ENCODE measurements around the gene PDE2A. TPM values are rescaled to one million over a fixed set of nuclear protein-coding genes. Genes with fewer than 3 reads are reported as not detected.
A peak's percentile ranks its signal among the peaks of the same experiment; 100 is the strongest.

The PDE2A gene
- total RNA-seq, 2 experiments from 2014 or later, result 0.83 TPM; not detected in 1

GRCh38 chr11:72627594-72628281, 46.5 kb downstream of the PDE2A start:
- no peak overlapping the region for H3K4me3 Mint-ChIP-seq
- DNase-seq (no peak), ATAC-seq (ENCODE audit: low read depth) (no peak)
- POLR2A ChIA-PET, result no interaction called here
- H3K4me1 Mint-ChIP-seq, result peaks cover 13% of the 10 kb centered on the region
- no peaks in the 10 kb centered on the region for H3K9me3 Mint-ChIP-seq
- H3K27ac Mint-ChIP-seq, result no peak overlapping the region
- no peaks in the 10 kb centered on the region for H3K36me3 Mint-ChIP-seq
- H3K27me3 Mint-ChIP-seq, result peaks cover 13% of the 10 kb centered on the region

- Mint-ChIP-seq H3K4me1 (peaks cover 25% of the 10 kb centered on the region), H3K9me3 (no peaks in the 10 kb centered on the region), H3K27ac (peak overlapping the region; percentile 19), H3K36me3 (no peaks in the 10 kb centered on the region), H3K4me3 (no peak overlapping the region), H3K27me3 (peaks cover 13% of the 10 kb centered on the region)
- POLR2A ChIA-PET, result no interaction called here
- DNase-seq (no peak), ATAC-seq (ENCODE audit: low read depth) (no peak)
These were observed 47.7 kb downstream of the PDE2A start for GRCh38 chr11:72626414-72626936.

- H3K27ac Mint-ChIP-seq, result no peak overlapping the region
- DNase-seq, result no peak
- peaks cover 32% of the 10 kb centered on the region for H3K4me1 Mint-ChIP-seq
- POLR2A ChIA-PET, result no interaction called here
- ATAC-seq (ENCODE audit: low read depth), result no peak
- H3K9me3 Mint-ChIP-seq, result no peaks in the 10 kb centered on the region
- no peak overlapping the region for H3K4me3 Mint-ChIP-seq
- H3K27me3 Mint-ChIP-seq, result peaks cover 11% of the 10 kb centered on the region
- H3K36me3 Mint-ChIP-seq, result no peaks in the 10 kb centered on the region
These were observed 48.4 kb downstream of the PDE2A start for GRCh38 chr11:72625691-72626413.

GRCh38 chr11:72624496-72625201, 49.6 kb downstream of the PDE2A start:
- peaks cover 11% of the 10 kb centered on the region for H3K27me3 Mint-ChIP-seq
- POLR2A ChIA-PET, result interaction anchor here (0.7 kb wide), 1 partner anchor 56 kb away, joined by 4 read pairs; no protein-coding TSS in a partner anchor
- H3K4me3 Mint-ChIP-seq, result no peak overlapping the region
- peak overlapping the region; percentile 2 for H3K27ac Mint-ChIP-seq
- ATAC-seq (ENCODE audit: low read depth) (peak; percentile 26), DNase-seq (no peak)
- no peaks in the 10 kb centered on the region for H3K36me3 Mint-ChIP-seq
- peaks cover 36% of the 10 kb centered on the region for H3K4me1 Mint-ChIP-seq
- no peaks in the 10 kb centered on the region for H3K9me3 Mint-ChIP-seq

GRCh38 chr11:72623052-72623451, 51.2 kb downstream of the PDE2A start:
- DNase-seq (no peak), ATAC-seq (ENCODE audit: low read depth) (no peak)
- no peak overlapping the region for H3K4me3 Mint-ChIP-seq
- POLR2A ChIA-PET, result no interaction called here
- H3K27ac Mint-ChIP-seq, result no peak overlapping the region
- H3K27me3 Mint-ChIP-seq, result peaks cover 7% of the 10 kb centered on the region
- H3K9me3 Mint-ChIP-seq, result no peaks in the 10 kb centered on the region
- H3K36me3 Mint-ChIP-seq, result no peaks in the 10 kb centered on the region
- H3K4me1 Mint-ChIP-seq, result peaks cover 36% of the 10 kb centered on the region

- Mint-ChIP-seq H3K27me3 (peaks cover 6% of the 10 kb centered on the region), H3K9me3 (no peaks in the 10 kb centered on the region), H3K27ac (peak overlapping the region; percentile 67), H3K4me3 (peak overlapping the region; percentile 43), H3K36me3 (no peaks in the 10 kb centered on the region), H3K4me1 (peaks cover 36% of the 10 kb centered on the region)
- ATAC-seq (ENCODE audit: low read depth) (peak; percentile 80), DNase-seq (peak; percentile 40)
- POLR2A ChIA-PET, result no interaction called here
These were observed 53.1 kb downstream of the PDE2A start for GRCh38 chr11:72621008-72621610.

GRCh38 chr11:72618803-72619202, 55.4 kb downstream of the PDE2A start:
- ATAC-seq (ENCODE audit: low read depth), result no peak

GRCh38 chr11:72617080-72617762, 57.0 kb downstream of the PDE2A start:
- Mint-ChIP-seq H3K36me3 (no peaks in the 10 kb centered on the region), H3K27me3 (peaks cover 23% of the 10 kb centered on the region), H3K27ac (no peak overlapping the region), H3K9me3 (no peaks in the 10 kb centered on the region), H3K4me1 (peaks cover 26% of the 10 kb centered on the region), H3K4me3 (no peak overlapping the region)
- DNase-seq, result no peak
- no peak for ATAC-seq (ENCODE audit: low read depth)
- POLR2A ChIA-PET, result no interaction called here

More at GRCh38 chr11:72618803-72619202, 55.4 kb downstream of the PDE2A start:
- H3K36me3 Mint-ChIP-seq, result no peaks in the 10 kb centered on the region
- POLR2A ChIA-PET, result no interaction called here
- H3K4me1 Mint-ChIP-seq, result peaks cover 25% of the 10 kb centered on the region
- no peak for DNase-seq
- peaks cover 14% of the 10 kb centered on the region for H3K27me3 Mint-ChIP-seq
- H3K27ac Mint-ChIP-seq, result peak overlapping the region; percentile 14
- H3K9me3 Mint-ChIP-seq, result no peaks in the 10 kb centered on the region
- no peak overlapping the region for H3K4me3 Mint-ChIP-seq

GRCh38 chr11:72616655-72617054, 57.6 kb downstream of the PDE2A start:
- Mint-ChIP-seq H3K4me1 (peaks cover 24% of the 10 kb centered on the region), H3K27me3 (peaks cover 26% of the 10 kb centered on the region), H3K4me3 (no peak overlapping the region), H3K36me3 (no peaks in the 10 kb centered on the region), H3K9me3 (no peaks in the 10 kb centered on the region), H3K27ac (no peak overlapping the region)
- ATAC-seq (ENCODE audit: low read depth), result no peak
- DNase-seq, result no peak
- POLR2A ChIA-PET, result no interaction called here

- DNase-seq (no peak), ATAC-seq (ENCODE audit: low read depth) (no peak)
- Mint-ChIP-seq H3K27me3 (peaks cover 36% of the 10 kb centered on the region), H3K4me3 (no peak overlapping the region), H3K4me1 (peaks cover 12% of the 10 kb centered on the region), H3K9me3 (no peaks in the 10 kb centered on the region), H3K36me3 (no peaks in the 10 kb centered on the region), H3K27ac (no peak overlapping the region)
- POLR2A ChIA-PET, result no interaction called here
These were observed 58.9 kb downstream of the PDE2A start for GRCh38 chr11:72615329-72615728.

GRCh38 chr11:72614381-72614780, 59.8 kb downstream of the PDE2A start:
- DNase-seq (no peak), ATAC-seq (ENCODE audit: low read depth) (no peak)
- no peaks in the 10 kb centered on the region for H3K9me3 Mint-ChIP-seq
- H3K4me1 Mint-ChIP-seq, result peaks cover 12% of the 10 kb centered on the region
- peaks cover 37% of the 10 kb centered on the region for H3K27me3 Mint-ChIP-seq
- no peaks in the 10 kb centered on the region for H3K36me3 Mint-ChIP-seq
- H3K27ac Mint-ChIP-seq, result no peak overlapping the region
- H3K4me3 Mint-ChIP-seq, result no peak overlapping the region
- POLR2A ChIA-PET, result no interaction called here

- no peaks in the 10 kb centered on the region for H3K36me3 Mint-ChIP-seq
- no peaks in the 10 kb centered on the region for H3K9me3 Mint-ChIP-seq
- ATAC-seq (ENCODE audit: low read depth) (no peak), DNase-seq (no peak)
- no peak overlapping the region for H3K4me3 Mint-ChIP-seq
- H3K27me3 Mint-ChIP-seq, result peaks cover 40% of the 10 kb centered on the region
- no peak overlapping the region for H3K27ac Mint-ChIP-seq
- H3K4me1 Mint-ChIP-seq, result peaks cover 12% of the 10 kb centered on the region
- POLR2A ChIA-PET, result no interaction called here
These were observed 60.2 kb downstream of the PDE2A start for GRCh38 chr11:72613977-72614376.

GRCh38 chr11:72613450-72613849, 60.8 kb downstream of the PDE2A start:
- no peaks in the 10 kb centered on the region for H3K36me3 Mint-ChIP-seq
- no peak overlapping the region for H3K27ac Mint-ChIP-seq
- peaks cover 40% of the 10 kb centered on the region for H3K27me3 Mint-ChIP-seq
- ATAC-seq (ENCODE audit: low read depth), result no peak
- POLR2A ChIA-PET, result no interaction called here
- DNase-seq, result no peak
- H3K4me3 Mint-ChIP-seq, result no peak overlapping the region
- H3K4me1 Mint-ChIP-seq, result peaks cover 12% of the 10 kb centered on the region
- H3K9me3 Mint-ChIP-seq, result no peaks in the 10 kb centered on the region
